Astrocyte (in vitro differentiated cells and primary cell): ENCODE measurements around the gene SPATA18. TPM values are rescaled to one million over a fixed set of nuclear protein-coding genes. Genes with fewer than 3 reads are reported as not detected.

ENCODE experiments used
- DNase-seq: peaks from one replicate; pipeline ENCODE4 v3.0.0-alpha.2; 2010; ENCODE audit warnings: low read depth
- FAIRE-seq: peaks from 2 replicates; lab custom pipeline; 2011; peaks lifted over from hg19 to GRCh38; lab: Jason Lieb, UNC
- H2AFZ ChIP-seq: 2 replicates; pipeline ENCODE4 v1.6.0; 2012; ENCODE audit warnings: low read depth, low read length, inconsistent platforms
- H3K27ac ChIP-seq: 2 replicates; pipeline ENCODE4 v1.5.1; 2011; ENCODE audit warnings: low read depth, low read length, inconsistent platforms
- H3K27me3 ChIP-seq: 2 replicates; pipeline ENCODE4 v1.6.0; 2011; ENCODE audit warnings: low read length, inconsistent platforms; ENCODE audit not compliant: insufficient read depth
- H3K36me3 ChIP-seq: 2 replicates; pipeline ENCODE4 v1.5.1; 2011; ENCODE audit warnings: low read length, inconsistent platforms; ENCODE audit not compliant: insufficient read depth
- H3K4me1 ChIP-seq: 2 replicates; pipeline ENCODE4 v1.5.1; 2011; ENCODE audit warnings: low read length, inconsistent platforms; ENCODE audit not compliant: insufficient read depth
- H3K4me2 ChIP-seq: 2 replicates; pipeline ENCODE4 v1.6.0; 2012; ENCODE audit warnings: low read length, inconsistent platforms
- H3K4me3 ChIP-seq: 2 replicates; pipeline ENCODE4 v1.5.1; 2011; ENCODE audit warnings: low read depth, mild to moderate bottlenecking, low read length, inconsistent platforms; ENCODE audit not compliant: insufficient read depth
- H3K79me2 ChIP-seq: 2 replicates; pipeline ENCODE4 v1.6.0; 2012; ENCODE audit warnings: mild to moderate bottlenecking, low read length, inconsistent platforms; ENCODE audit not compliant: insufficient read depth
- H3K9ac ChIP-seq: 2 replicates; pipeline ENCODE4 v1.6.0; 2012; ENCODE audit warnings: mild to moderate bottlenecking, low read length, inconsistent platforms
- H3K9me3 ChIP-seq: 2 replicates; pipeline ENCODE4 v1.5.1; 2012; ENCODE audit warnings: low read depth, mild to moderate bottlenecking, low read length, inconsistent platforms; ENCODE audit not compliant: insufficient read depth
- H4K20me1 ChIP-seq: 2 replicates; pipeline ENCODE4 v1.6.0; 2012; ENCODE audit warnings: low read length, inconsistent platforms; ENCODE audit not compliant: insufficient read depth
- H3K27ac Mint-ChIP-seq: one replicate; pipeline ENCODE4 v1.8.0; 2021; ENCODE audit warnings: mild to moderate bottlenecking, mixed read lengths; ENCODE audit not compliant: unreplicated experiment
- H3K27me3 Mint-ChIP-seq: one replicate; pipeline ENCODE4 v1.8.0; 2021; ENCODE audit warnings: low read depth, mixed read lengths; ENCODE audit not compliant: unreplicated experiment
- H3K36me3 Mint-ChIP-seq: one replicate; pipeline ENCODE4 v1.8.0; 2021; ENCODE audit warnings: low read depth, mixed read lengths; ENCODE audit not compliant: unreplicated experiment
- H3K4me1 Mint-ChIP-seq: one replicate; pipeline ENCODE4 v1.8.0; 2021; ENCODE audit warnings: low read depth, mixed read lengths; ENCODE audit not compliant: unreplicated experiment
- H3K4me3 Mint-ChIP-seq: one replicate; pipeline ENCODE4 v1.8.0; 2021; ENCODE audit warnings: mild to moderate bottlenecking, moderate library complexity, mixed read lengths; ENCODE audit not compliant: unreplicated experiment
- H3K9me3 Mint-ChIP-seq: one replicate; pipeline ENCODE4 v1.8.0; 2021; ENCODE audit warnings: mild to moderate bottlenecking, mixed read lengths; ENCODE audit not compliant: unreplicated experiment
- CTCF ChIP-seq: IDR thresholded peaks from 2 replicates; pipeline ENCODE4 v1.5.1; 2011; ENCODE audit warnings: low read depth, mild to moderate bottlenecking, inconsistent platforms, low read length, moderate library complexity; ENCODE audit not compliant: insufficient read depth
- EZH2 ChIP-seq: IDR thresholded peaks from 2 replicates; pipeline ENCODE4 v1.6.1; 2012; ENCODE audit warnings: mild to moderate bottlenecking, low read length, inconsistent platforms; ENCODE audit not compliant: insufficient read depth
- total RNA-seq: library from RNA; stranded (reverse); gene quantifications from 2 replicates; pipeline ENCODE4 v1.2.1, GENCODE V29; 2021

Gene SPATA18
- total RNA-seq, 1 donor from 2014 or later: 20.7 TPM

DNA sequence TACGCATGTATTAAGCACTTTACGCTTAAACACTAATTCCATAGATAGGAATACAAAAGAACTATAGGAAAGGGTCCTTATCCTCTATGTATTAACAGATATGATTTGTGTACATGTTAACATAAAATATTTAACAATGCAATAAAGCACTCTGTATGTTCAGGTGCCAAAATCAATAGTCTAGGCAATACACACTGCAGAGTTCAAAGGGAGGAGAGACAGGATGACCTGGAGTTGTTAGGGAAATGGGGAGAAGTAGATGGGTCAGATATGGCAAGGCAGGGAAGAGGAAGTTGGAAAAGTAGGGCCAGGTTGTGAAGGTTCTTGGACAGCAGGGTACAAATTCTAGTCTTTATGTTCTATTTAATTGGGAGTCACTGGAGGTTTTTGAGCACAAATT, 15.9 kb upstream of the SPATA18 start:
- H3K36me3 Mint-ChIP-seq: no peaks in the 10 kb centered on the region
- Histone ChIP-seq H3K9me3 (no peaks in the 10 kb centered on the region), H3K36me3 (no peaks in the 10 kb centered on the region), H2AFZ (no peak overlapping the region), H3K4me1 (peaks cover 5% of the 10 kb centered on the region), H4K20me1 (peaks cover 40% of the 10 kb centered on the region), H3K27ac (no peak overlapping the region), H3K79me2 (peaks cover 60% of the 10 kb centered on the region), H3K27me3 (no peaks in the 10 kb centered on the region), H3K9ac (no peak overlapping the region), H3K4me2 (no peak overlapping the region), H3K4me3 (no peak overlapping the region)
- H3K9me3 Mint-ChIP-seq: no peaks in the 10 kb centered on the region
- no peak overlapping the region for H3K4me3 Mint-ChIP-seq
- no peaks in the 10 kb centered on the region for H3K27me3 Mint-ChIP-seq
- DNase-seq (no peak), FAIRE-seq (no peak)
- no peak overlapping the region for H3K27ac Mint-ChIP-seq
- H3K4me1 Mint-ChIP-seq: peaks cover 18% of the 10 kb centered on the region
- TF ChIP-seq CTCF (no peak), EZH2 (no peak)

DNA sequence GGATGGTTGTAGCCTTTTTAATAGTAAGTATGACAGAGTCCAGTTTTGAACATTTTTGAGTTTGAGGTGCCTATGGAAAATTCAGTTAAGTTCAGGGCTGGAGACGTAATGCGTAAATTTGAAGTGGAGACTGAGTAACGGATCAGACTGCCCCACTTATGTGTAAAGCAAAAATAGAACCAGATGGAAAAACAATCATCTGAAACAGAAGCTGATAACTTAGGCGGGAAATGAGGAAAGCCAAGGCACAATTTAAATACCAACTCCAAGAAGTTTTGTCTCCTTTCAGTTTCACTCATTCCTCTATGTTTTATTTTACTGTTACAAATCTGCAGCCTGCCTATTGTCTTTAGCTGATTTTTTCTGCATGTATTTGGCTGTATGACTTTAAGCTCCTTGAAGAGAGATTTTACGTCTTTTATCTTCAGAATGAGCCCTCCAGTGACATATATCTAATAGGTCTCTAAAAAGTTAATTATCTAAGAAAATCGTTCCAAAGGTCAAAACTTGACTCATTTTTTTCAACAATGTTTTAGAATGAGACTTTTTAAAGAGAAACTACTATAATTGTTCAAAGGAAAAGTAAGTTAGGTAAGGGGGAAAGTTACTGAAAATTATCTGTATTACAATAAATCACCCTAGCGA, 14.1 kb upstream of the SPATA18 start:
- no peak overlapping the region for H2AFZ ChIP-seq

More for the DNA sequence above, 14.1 kb upstream of the SPATA18 start:
- DNase-seq: no peak
- H3K4me2 ChIP-seq: peak overlapping the region; percentile 97
- H4K20me1 ChIP-seq: peaks cover 30% of the 10 kb centered on the region
- H3K36me3 Mint-ChIP-seq: no peaks in the 10 kb centered on the region
- TF ChIP-seq EZH2 (no peak), CTCF (no peak)
- no peaks in the 10 kb centered on the region for H3K9me3 ChIP-seq
- peaks cover 5% of the 10 kb centered on the region for H3K4me1 ChIP-seq
- H3K4me3 ChIP-seq: peak overlapping the region; percentile 79
- FAIRE-seq: no peak
- peaks cover 18% of the 10 kb centered on the region for H3K4me1 Mint-ChIP-seq
- no peaks in the 10 kb centered on the region for H3K27me3 ChIP-seq
- H3K36me3 ChIP-seq: no peaks in the 10 kb centered on the region
- H3K4me3 Mint-ChIP-seq: peak overlapping the region; percentile 97
- H3K79me2 ChIP-seq: peaks cover 56% of the 10 kb centered on the region
- peak overlapping the region; percentile 83 for H3K9ac ChIP-seq
- no peaks in the 10 kb centered on the region for H3K9me3 Mint-ChIP-seq
- peak overlapping the region; percentile 45 for H3K27ac ChIP-seq
- H3K27me3 Mint-ChIP-seq: peaks cover 4% of the 10 kb centered on the region
- H3K27ac Mint-ChIP-seq: no peak overlapping the region
